Mesenchymal stem cell (in vitro differentiated cells and primary cell): ENCODE data around the gene NAPSA.

Experiments
- DNase-seq: peaks from one replicate; pipeline ENCODE4 v3.0.0-alpha.2; 2013
- H2AFZ ChIP-seq: one replicate; pipeline ENCODE4 v1.6.1; 2013; ENCODE audit warnings: low read depth, mild to moderate bottlenecking, control low read depth, inconsistent platforms, low read length, moderate library complexity
- H2AK5ac ChIP-seq: 2 replicates; pipeline ENCODE4 v1.6.1; 2013; ENCODE audit warnings: low read length, moderate library complexity, mild to moderate bottlenecking, inconsistent platforms; ENCODE audit not compliant: severe bottlenecking
- H2BK120ac ChIP-seq: one replicate; pipeline ENCODE4 v1.6.1; 2013; ENCODE audit warnings: low read depth, mild to moderate bottlenecking, inconsistent platforms, low read length, moderate library complexity
- H2BK12ac ChIP-seq, 2 experiments: one replicate each; pipeline ENCODE4 v1.6.1; 2013; ENCODE audit warnings: inconsistent platforms in 2 of 2, low read length in 2 of 2, mild to moderate bottlenecking in 2 of 2, moderate library complexity in 2 of 2, control low read depth in 1 of 2
- H2BK15ac ChIP-seq: one replicate; pipeline ENCODE4 v1.6.1; 2013; ENCODE audit warnings: mild to moderate bottlenecking, low read depth, inconsistent platforms; ENCODE audit not compliant: poor library complexity, severe bottlenecking
- H2BK5ac ChIP-seq: 2 replicates; pipeline ENCODE4 v1.6.1; 2013; ENCODE audit warnings: low read depth, mild to moderate bottlenecking, low read length, control low read depth, inconsistent platforms; ENCODE audit not compliant: poor library complexity, severe bottlenecking
- H3K14ac ChIP-seq, 2 experiments: one replicate each; pipeline ENCODE4 v1.6.1; 2013; ENCODE audit warnings: inconsistent platforms in 2 of 2, low read length in 2 of 2, control low read depth in 1 of 2, mild to moderate bottlenecking in 1 of 2, moderate library complexity in 1 of 2
- H3K18ac ChIP-seq, 2 experiments: one replicate each; pipeline ENCODE4 v1.6.1; 2013; ENCODE audit warnings: inconsistent platforms in 2 of 2, low read length in 2 of 2, control low read depth in 1 of 2, low read depth in 1 of 2, mild to moderate bottlenecking in 1 of 2
- H3K23ac ChIP-seq, 2 experiments: one replicate each; pipeline ENCODE4 v1.6.1; 2013; ENCODE audit warnings: inconsistent platforms in 2 of 2, low read length in 2 of 2, mild to moderate bottlenecking in 2 of 2, moderate library complexity in 2 of 2, control low read depth in 1 of 2
- H3K27ac ChIP-seq: 2 replicates; pipeline ENCODE4 v1.5.1; 2013; ENCODE audit warnings: mild to moderate bottlenecking, moderate library complexity, low read length, control low read depth, inconsistent platforms; ENCODE audit not compliant: poor library complexity, severe bottlenecking
- H3K27me3 ChIP-seq, 2 experiments: 2 replicates each; pipeline versions ENCODE4 v1.6.1 to v1.7.0; 2013; ENCODE audit warnings: low read length in 2 of 2, mild to moderate bottlenecking in 2 of 2, moderate library complexity in 2 of 2, control low read depth in 1 of 2, inconsistent platforms in 1 of 2; ENCODE audit not compliant: control insufficient read depth in 1 of 2, insufficient read depth in 1 of 2
- H3K36me3 ChIP-seq, 2 experiments: 2 replicates each; pipeline versions ENCODE4 v1.6.1 to v1.7.0; 2013; ENCODE audit warnings: low read length in 2 of 2, control low read depth in 1 of 2, inconsistent platforms in 1 of 2, low read depth in 1 of 2, mild to moderate bottlenecking in 1 of 2; ENCODE audit not compliant: insufficient read depth in 2 of 2, control insufficient read depth in 1 of 2
- H3K4ac ChIP-seq, 2 experiments: one replicate each; pipeline ENCODE4 v1.6.1; 2013; ENCODE audit warnings: inconsistent platforms in 2 of 2, low read length in 2 of 2, mild to moderate bottlenecking in 2 of 2, moderate library complexity in 2 of 2, control low read depth in 1 of 2, low read depth in 1 of 2
- H3K4me1 ChIP-seq: 2 replicates; pipeline ENCODE4 v1.6.1; 2013; ENCODE audit warnings: low read depth, low read length, control low read depth; ENCODE audit not compliant: control insufficient read depth, insufficient read depth
- H3K4me2 ChIP-seq: 2 replicates; pipeline ENCODE4 v1.6.1; 2013; ENCODE audit warnings: low read length, mild to moderate bottlenecking, inconsistent platforms; ENCODE audit not compliant: poor library complexity, severe bottlenecking
- H3K4me3 ChIP-seq, 2 experiments: 2 replicates each; pipeline versions ENCODE4 v1.5.1 to v1.7.0; 2013; ENCODE audit warnings: low read length in 2 of 2, mild to moderate bottlenecking in 2 of 2, control low read depth in 1 of 2, low read depth in 1 of 2; ENCODE audit not compliant: insufficient read depth in 1 of 2
- H3K79me1 ChIP-seq: replicated peaks from 2 replicates; pipeline ENCODE4 v1.6.1; 2013; ENCODE audit warnings: mild to moderate bottlenecking, control low read depth, low read length, inconsistent platforms; ENCODE audit not compliant: poor library complexity, severe bottlenecking
- H3K9ac ChIP-seq: 2 replicates; pipeline ENCODE4 v1.7.0; 2013; ENCODE audit warnings: mild to moderate bottlenecking, low read length, moderate library complexity
- H3K9me3 ChIP-seq: 2 replicates; pipeline ENCODE4 v1.7.0; 2013; ENCODE audit warnings: mild to moderate bottlenecking, low read length; ENCODE audit not compliant: control insufficient read depth
- H4K8ac ChIP-seq: one replicate; pipeline ENCODE4 v1.6.1; 2013; ENCODE audit warnings: inconsistent platforms, mild to moderate bottlenecking, low read length, moderate library complexity
- H4K91ac ChIP-seq: one replicate; pipeline ENCODE4 v1.6.1; 2013; ENCODE audit warnings: mild to moderate bottlenecking, low read length, inconsistent platforms
- whole genome bisulfite sequencing: methylation state at CpG from one replicate; pipeline ENCODE4 v1.1.7; 2013; ENCODE audit warnings: mixed read lengths; 5-methylcytosine and 5-hydroxymethylcytosine counted together

NAPSA gene

GRCh38 chr19:50371914-50372475 lies 6.6 kb upstream of the NAPSA start:
- no peak overlapping the region for H3K23ac ChIP-seq
- H2AFZ ChIP-seq: no peak overlapping the region
- no peak overlapping the region for H3K4me2 ChIP-seq
- H3K36me3 ChIP-seq: no peaks in the 10 kb centered on the region
- H2AK5ac ChIP-seq: no peak overlapping the region
- H3K27me3 ChIP-seq: no peaks in the 10 kb centered on the region
- no peak overlapping the region for H3K18ac ChIP-seq
- H3K4me1 ChIP-seq: peaks cover 6% of the 10 kb centered on the region
- no peak overlapping the region for H2BK5ac ChIP-seq
- WGBS: 90% methylated on average over 9 of the region's 10 CpGs
- no peak overlapping the region for H2BK12ac ChIP-seq
- H3K27ac ChIP-seq: no peak overlapping the region
- no peak overlapping the region for H3K4me3 ChIP-seq
- H4K8ac ChIP-seq: no peak overlapping the region
- H4K91ac ChIP-seq: no peak overlapping the region
- H3K79me1 ChIP-seq: peaks cover under 1% of the 10 kb centered on the region
- H3K9ac ChIP-seq: no peak overlapping the region
- no peak overlapping the region for H2BK15ac ChIP-seq
- no peak overlapping the region for H3K14ac ChIP-seq
- no peak overlapping the region for H3K4ac ChIP-seq
- H2BK120ac ChIP-seq: no peak overlapping the region
- DNase-seq: peak; percentile 26
- H3K9me3 ChIP-seq: no peaks in the 10 kb centered on the region

GRCh38 chr19:50368649-50369570 lies 3.5 kb upstream of the NAPSA start:
- 25% methylated on average over 30 of the region's 34 CpGs for whole genome bisulfite sequencing
- Histone ChIP-seq H2BK120ac (no peak overlapping the region), H3K27me3 (no peaks in the 10 kb centered on the region), H3K4ac (peak overlapping the region in 1 of 2 experiments; percentile 49), H2BK5ac (no peak overlapping the region), H3K27ac (no peak overlapping the region), H3K4me3 (peak overlapping the region; percentile 18 to 87), H3K9me3 (no peaks in the 10 kb centered on the region), H4K8ac (peak overlapping the region; percentile 100), H3K9ac (peak overlapping the region; percentile 93), H2AK5ac (no peak overlapping the region), H3K79me1 (no peaks in the 10 kb centered on the region), H3K14ac (peak overlapping the region in 1 of 2 experiments; percentile 19), H3K36me3 (no peaks in the 10 kb centered on the region), H3K23ac (no peak overlapping the region), H4K91ac (peak overlapping the region; percentile 86), H2AFZ (peak overlapping the region; percentile 16), H2BK15ac (no peak overlapping the region), H2BK12ac (no peak overlapping the region), H3K4me2 (peak overlapping the region; percentile 53), H3K18ac (peak overlapping the region; percentile 67 to 98), H3K4me1 (peaks cover 8% of the 10 kb centered on the region)
- DNase-seq: peak; percentile 83

GRCh38 chr19:50362656-50363424 lies 2.6 kb downstream of the NAPSA start:
- no peak overlapping the region for H2BK15ac ChIP-seq
- H3K23ac ChIP-seq: no peak overlapping the region
- H2BK5ac ChIP-seq: no peak overlapping the region
- no peaks in the 10 kb centered on the region for H3K9me3 ChIP-seq
- H3K4me2 ChIP-seq: no peak overlapping the region
- no peak overlapping the region for H3K14ac ChIP-seq
- DNase-seq: no peak
- no peak overlapping the region for H2AFZ ChIP-seq
- peaks cover 2% of the 10 kb centered on the region for H3K4me1 ChIP-seq
- H3K36me3 ChIP-seq: no peaks in the 10 kb centered on the region
- H4K91ac ChIP-seq: no peak overlapping the region
- 71% methylated on average over 6 of the region's 11 CpGs for WGBS
- H3K4me3 ChIP-seq: no peak overlapping the region
- H3K79me1 ChIP-seq: no peaks in the 10 kb centered on the region
- H2BK120ac ChIP-seq: no peak overlapping the region
- no peak overlapping the region for H3K4ac ChIP-seq
- no peak overlapping the region for H4K8ac ChIP-seq
- H2BK12ac ChIP-seq: no peak overlapping the region
- H3K27ac ChIP-seq: no peak overlapping the region
- no peak overlapping the region for H3K9ac ChIP-seq
- H3K27me3 ChIP-seq: peaks cover 3 to 10% of the 10 kb centered on the region in 2 experiments
- H2AK5ac ChIP-seq: no peak overlapping the region
- H3K18ac ChIP-seq: no peak overlapping the region

- H3K18ac ChIP-seq: no peak overlapping the region
- H3K4ac ChIP-seq: no peak overlapping the region
- WGBS: 86% methylated on average over 5 of the region's 7 CpGs
- H3K9me3 ChIP-seq: no peaks in the 10 kb centered on the region
- H3K14ac ChIP-seq: no peak overlapping the region
- no peak overlapping the region for H3K9ac ChIP-seq
- H2BK12ac ChIP-seq: no peak overlapping the region
- no peak overlapping the region for H2BK15ac ChIP-seq
- no peak overlapping the region for H3K4me2 ChIP-seq
- peaks cover 3 to 10% of the 10 kb centered on the region in 2 experiments for H3K27me3 ChIP-seq
- no peak overlapping the region for H2AFZ ChIP-seq
- H3K79me1 ChIP-seq: no peaks in the 10 kb centered on the region
- DNase-seq: no peak
- no peak overlapping the region for H3K27ac ChIP-seq
- no peak overlapping the region for H3K4me3 ChIP-seq
- H2BK120ac ChIP-seq: no peak overlapping the region
- no peak overlapping the region for H4K8ac ChIP-seq
- H4K91ac ChIP-seq: no peak overlapping the region
- H2AK5ac ChIP-seq: no peak overlapping the region
- peaks cover 5% of the 10 kb centered on the region for H3K4me1 ChIP-seq
- H3K36me3 ChIP-seq: no peaks in the 10 kb centered on the region
- H2BK5ac ChIP-seq: no peak overlapping the region
- no peak overlapping the region for H3K23ac ChIP-seq
Measured at GRCh38 chr19:50362030-50362412, 3.4 kb downstream of the NAPSA start.
